Measurements from ENCODE around the gene TAGAP.
"Not testable (repeated sequence)": the region's sequence is repeated elsewhere in the genome, so short reads cannot be mapped to it uniquely, and the experiment has no call there.

The TAGAP gene

GRCh38 chr6:159042003-159042825, 2.6 kb downstream of the TAGAP start:
- peak; percentile 51 for DNase-seq

- DNase-seq: no peak
Observed at GRCh38 chr6:159041181-159041580, 3.6 kb downstream of the TAGAP start.

GRCh38 chr6:159039885-159040258, 4.9 kb downstream of the TAGAP start:
- DNase-seq: no peak

GRCh38 chr6:159038914-159039884, 5.6 kb downstream of the TAGAP start:
- DNase-seq: no peak

GRCh38 chr6:159038318-159038717, 6.5 kb downstream of the TAGAP start:
- DNase-seq: not testable (repeated sequence)

- no peak for DNase-seq
Observed at GRCh38 chr6:159037756-159038290, 7.0 kb downstream of the TAGAP start.

GRCh38 chr6:159036673-159037072, 8.1 kb downstream of the TAGAP start:
- DNase-seq: no peak

- DNase-seq: no peak
Observed at GRCh38 chr6:159035891-159036290, 8.9 kb downstream of the TAGAP start.

GRCh38 chr6:159033160-159034049, 11.4 kb downstream of the TAGAP start:
- no peak for DNase-seq

GRCh38 chr6:159031846-159032245, 12.9 kb downstream of the TAGAP start:
- no peak for DNase-seq

- DNase-seq: no peak
Observed at GRCh38 chr6:159030168-159030567, 14.6 kb downstream of the TAGAP start.

GRCh38 chr6:159025224-159025623, 19.6 kb downstream of the TAGAP start:
- not testable (repeated sequence) for DNase-seq

GRCh38 chr6:159023893-159024292, 20.9 kb downstream of the TAGAP start:
- no peak for DNase-seq

- no peak for DNase-seq
Observed at GRCh38 chr6:159020011-159020410, 24.8 kb downstream of the TAGAP start.

- DNase-seq: no peak
Observed at GRCh38 chr6:159017757-159018559, 26.8 kb downstream of the TAGAP start.

- DNase-seq: no peak
Observed at GRCh38 chr6:159014406-159014805, 30.4 kb downstream of the TAGAP start.

GRCh38 chr6:159013229-159013628, 31.6 kb downstream of the TAGAP start:
- DNase-seq: no peak

- no peak for DNase-seq
Observed at GRCh38 chr6:159012201-159012600, 32.6 kb downstream of the TAGAP start.

GRCh38 chr6:159010037-159010612, 34.7 kb downstream of the TAGAP start:
- not testable (repeated sequence) for DNase-seq

- DNase-seq: no peak
Observed at GRCh38 chr6:159008656-159009288, 36.0 kb downstream of the TAGAP start.

- no peak for DNase-seq
Observed at GRCh38 chr6:159007510-159007909, 37.3 kb downstream of the TAGAP start.
